GM12875 (cell line): ENCODE data around the gene DDX41.

ENCODE experiments used
- H3K4me3 ChIP-seq: one replicate; pipeline ENCODE4 v1.5.1; 2011; ENCODE audit warnings: low read depth, low read length, control low read depth
- TF ChIP-seq, protein P1 (sequence below): IDR thresholded peaks from 2 replicates; pipeline ENCODE4 v1.5.1; 2011; ENCODE audit warnings: low read depth, mild to moderate bottlenecking, control low read depth, inconsistent platforms, low read length, moderate library complexity, borderline replicate concordance; ENCODE audit not compliant: insufficient read depth

Gene DDX41

DNA sequence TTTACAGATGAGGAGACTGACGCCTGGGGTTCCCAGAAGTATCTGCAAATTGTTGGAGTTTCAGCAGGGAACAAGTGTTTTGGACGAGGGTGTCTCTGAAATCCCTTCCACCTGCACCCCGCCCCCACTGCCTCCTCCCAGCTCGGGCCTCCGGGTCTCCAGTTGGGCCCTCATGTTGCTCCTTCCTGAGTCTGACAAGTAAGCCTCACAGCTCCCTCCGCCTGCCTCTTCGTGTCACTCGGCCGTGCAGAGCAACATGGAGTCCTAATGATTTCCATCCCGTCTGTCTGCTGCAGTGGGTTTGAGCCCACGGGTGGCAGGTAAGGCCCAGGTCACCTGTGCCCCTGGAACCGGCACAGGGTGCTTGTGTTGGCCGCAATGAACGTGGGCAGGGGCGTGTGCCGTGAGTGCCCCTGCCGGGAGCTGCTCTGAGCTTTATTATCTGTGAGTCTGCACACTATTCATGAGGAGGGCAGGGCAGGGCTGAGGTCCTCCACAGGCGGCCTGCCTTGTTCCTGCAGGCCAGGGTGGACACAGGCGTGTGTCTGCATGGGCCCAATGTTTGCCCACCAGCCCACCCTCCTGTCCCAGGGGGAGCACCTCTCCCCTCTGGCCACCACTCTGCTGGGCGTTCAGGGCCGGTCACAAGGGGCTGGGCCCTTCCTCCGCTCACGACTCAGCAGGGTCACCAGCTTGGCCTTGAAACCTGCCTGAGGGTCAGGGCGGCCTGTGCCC is 13.2 kb downstream of the DDX41 start:
- H3K4me3 ChIP-seq: no peak overlapping the region
- TF ChIP-seq, protein P1, sequence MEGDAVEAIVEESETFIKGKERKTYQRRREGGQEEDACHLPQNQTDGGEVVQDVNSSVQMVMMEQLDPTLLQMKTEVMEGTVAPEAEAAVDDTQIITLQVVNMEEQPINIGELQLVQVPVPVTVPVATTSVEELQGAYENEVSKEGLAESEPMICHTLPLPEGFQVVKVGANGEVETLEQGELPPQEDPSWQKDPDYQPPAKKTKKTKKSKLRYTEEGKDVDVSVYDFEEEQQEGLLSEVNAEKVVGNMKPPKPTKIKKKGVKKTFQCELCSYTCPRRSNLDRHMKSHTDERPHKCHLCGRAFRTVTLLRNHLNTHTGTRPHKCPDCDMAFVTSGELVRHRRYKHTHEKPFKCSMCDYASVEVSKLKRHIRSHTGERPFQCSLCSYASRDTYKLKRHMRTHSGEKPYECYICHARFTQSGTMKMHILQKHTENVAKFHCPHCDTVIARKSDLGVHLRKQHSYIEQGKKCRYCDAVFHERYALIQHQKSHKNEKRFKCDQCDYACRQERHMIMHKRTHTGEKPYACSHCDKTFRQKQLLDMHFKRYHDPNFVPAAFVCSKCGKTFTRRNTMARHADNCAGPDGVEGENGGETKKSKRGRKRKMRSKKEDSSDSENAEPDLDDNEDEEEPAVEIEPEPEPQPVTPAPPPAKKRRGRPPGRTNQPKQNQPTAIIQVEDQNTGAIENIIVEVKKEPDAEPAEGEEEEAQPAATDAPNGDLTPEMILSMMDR: no peak

DNA sequence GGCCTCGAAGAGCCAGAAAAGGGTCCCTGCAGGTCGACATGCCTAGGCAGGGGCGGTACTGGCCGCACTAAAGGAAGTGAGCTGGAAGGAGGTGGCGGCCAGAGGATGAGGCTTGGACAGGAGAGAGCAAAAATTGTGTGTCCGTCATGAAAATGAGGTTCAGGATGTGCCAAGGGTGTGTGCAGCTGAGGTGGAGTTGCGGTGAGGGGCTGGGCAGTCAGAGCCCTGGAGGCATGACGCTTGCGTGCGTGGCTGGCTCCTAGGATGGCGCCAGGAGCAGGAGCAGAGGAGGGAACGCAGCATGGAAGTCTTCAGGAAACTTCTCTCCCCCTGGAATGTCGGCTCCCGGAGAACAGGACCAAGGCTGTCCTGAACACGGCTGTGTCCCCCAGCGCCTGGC is 13.9 kb downstream of the DDX41 start:
- H3K4me3 ChIP-seq: no peak overlapping the region
- TF ChIP-seq, protein P1: no peak

DNA sequence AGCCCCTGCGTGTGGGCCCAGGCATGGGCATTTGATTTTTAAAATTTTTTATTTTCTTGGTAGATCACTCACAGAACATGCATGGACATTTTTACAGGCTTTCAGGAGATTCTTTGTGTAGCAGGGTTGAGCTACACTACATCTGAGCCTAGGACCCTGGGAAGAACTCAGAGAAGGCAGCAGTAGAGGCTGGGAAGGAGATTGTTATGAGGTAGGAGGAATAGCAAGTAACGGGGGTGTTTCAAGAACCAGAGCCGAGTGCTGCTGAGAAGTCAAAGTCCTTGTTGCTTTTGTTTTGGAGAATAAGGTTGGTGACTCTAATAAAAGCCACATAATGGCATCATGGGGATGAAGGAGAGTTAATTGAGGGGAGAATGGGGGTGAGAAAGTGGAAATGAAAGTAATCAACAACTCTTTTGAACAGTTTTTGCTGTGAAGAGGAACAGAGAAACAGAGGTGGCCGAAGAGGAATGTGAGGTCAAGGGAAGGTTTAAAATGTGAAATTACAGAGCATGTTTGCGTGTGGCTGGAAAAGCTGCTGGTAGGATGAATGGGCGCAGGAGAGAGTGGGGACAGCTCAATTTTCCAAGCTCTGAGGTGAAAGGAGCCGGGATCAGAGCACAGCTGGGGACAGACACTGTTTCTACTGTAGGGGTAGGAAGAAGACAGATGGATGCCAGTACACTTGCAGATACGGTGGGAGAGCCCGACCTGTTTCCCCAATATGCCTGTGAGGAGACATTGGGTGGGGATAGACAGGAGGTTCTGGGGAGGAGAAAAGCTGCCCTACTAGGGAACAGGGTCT is 14.7 kb downstream of the DDX41 start:
- TF ChIP-seq, protein P1: no peak

DNA sequence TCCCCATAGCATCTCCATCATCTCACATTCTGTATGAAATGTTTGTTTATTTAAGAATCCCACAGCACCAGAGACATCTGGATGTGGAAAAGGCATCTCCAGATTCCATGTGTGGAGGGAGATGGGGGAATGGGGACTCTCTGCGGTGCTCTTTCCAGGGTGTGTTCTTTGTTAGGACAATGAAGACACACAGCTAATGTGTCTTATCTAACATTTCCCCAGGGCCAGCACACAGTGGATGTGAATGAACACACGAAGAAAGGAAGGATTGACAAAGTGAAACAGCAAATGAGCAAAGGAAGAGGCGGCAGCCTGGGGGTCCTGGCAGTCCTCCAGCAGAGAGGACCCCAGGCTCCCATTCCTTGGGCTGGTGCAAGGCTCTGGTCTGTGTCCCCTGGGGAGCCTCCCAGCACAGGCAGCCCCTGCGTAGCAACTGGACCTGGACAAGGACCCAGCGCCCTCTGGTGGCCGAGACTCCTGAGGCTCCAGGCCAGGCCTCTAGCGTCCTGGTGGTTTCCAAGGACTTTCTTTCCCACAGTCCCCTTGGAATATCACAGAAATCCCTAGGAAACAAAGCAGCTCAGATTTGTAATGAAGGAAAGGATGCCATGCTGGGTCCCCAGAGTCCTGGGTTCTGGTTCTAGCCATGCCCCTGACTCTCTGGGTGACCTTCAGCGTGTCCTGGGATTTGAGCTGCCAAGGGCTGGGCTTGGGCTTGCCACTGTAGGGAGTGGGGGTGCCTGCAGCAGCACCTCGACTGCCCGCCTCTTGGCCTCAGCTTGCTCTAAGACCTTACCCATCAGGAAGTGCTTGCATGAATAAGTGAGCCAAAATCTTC is 15.9 kb downstream of the DDX41 start:
- no peak overlapping the region for H3K4me3 ChIP-seq
- TF ChIP-seq, protein P1: peak; percentile 97

More for the DNA sequence above, 14.7 kb downstream of the DDX41 start:
- H3K4me3 ChIP-seq: no peak overlapping the region

DNA sequence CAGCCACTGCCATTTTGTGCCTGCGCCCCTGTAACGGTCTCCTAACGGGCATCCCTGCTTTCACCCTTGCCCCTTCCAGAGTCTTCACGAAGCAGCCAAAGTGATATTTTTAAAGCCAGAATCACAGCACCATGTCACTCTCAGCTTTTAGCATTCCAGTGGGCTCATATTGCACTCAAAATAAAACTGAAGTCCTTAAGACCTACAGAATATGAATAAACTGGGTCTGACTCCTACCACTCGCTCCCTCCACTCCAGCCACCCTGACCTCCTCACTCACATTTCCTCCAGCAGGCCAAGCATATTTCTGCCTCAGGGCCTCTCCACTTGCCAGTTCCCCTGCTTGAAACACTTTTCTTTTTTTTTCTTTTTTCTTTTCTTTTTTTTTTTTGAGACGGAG is 16.9 kb downstream of the DDX41 start:
- H3K4me3 ChIP-seq: no peak overlapping the region
- TF ChIP-seq, protein P1: no peak

DNA sequence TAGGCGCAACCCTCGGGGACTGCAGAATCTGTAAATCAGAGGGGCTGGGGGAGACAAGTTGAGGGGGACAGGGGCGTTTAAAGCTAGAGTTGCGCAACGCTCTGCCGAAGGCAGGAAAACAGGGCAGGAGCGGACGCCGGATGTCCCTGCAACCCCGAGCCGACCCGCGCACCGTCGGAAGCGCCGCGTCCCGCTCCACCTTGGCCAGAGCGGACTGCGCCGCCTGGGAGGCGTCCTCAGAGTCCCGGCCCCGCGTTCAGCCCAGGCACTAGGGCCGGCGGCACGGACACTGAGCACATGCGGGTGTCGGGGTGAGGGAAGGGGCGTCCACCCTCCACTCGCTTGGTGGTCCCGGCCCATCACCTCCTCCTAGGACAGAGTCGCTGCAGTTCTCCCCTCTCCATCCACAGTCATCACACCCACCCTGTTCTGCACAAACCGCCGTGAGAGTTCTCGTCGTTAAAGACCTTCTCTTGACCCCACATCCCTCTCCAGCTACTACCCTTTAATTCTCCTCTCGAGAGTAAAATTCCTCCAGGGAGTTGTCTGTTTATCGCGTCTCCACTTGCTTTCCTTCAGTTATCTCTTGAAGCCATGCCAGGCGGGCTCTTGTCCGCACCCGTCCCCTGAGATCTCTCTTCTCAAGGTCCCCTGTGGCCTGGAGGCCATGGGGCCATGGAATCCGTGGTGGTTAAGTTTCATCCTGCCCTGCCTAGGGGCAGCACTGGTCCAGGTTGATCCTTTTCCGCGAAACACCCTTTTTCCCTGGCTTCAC is 18.6 kb downstream of the DDX41 start:
- peak overlapping the region; percentile 70 for H3K4me3 ChIP-seq
- TF ChIP-seq, protein P1: no peak
